GM15510 (cell line): ENCODE data around the gene PCED1B.

ENCODE experiments used
- POLR2A ChIP-seq: IDR thresholded peaks from 3 replicates; pipeline ENCODE4 v1.6.1; 2011; ENCODE audit warnings: borderline replicate concordance; ENCODE audit not compliant: insufficient read length; ENCODE audit errors: extremely low read depth

PCED1B gene

GRCh38 chr12:47164724-47165439 is 85.5 kb downstream of the PCED1B start:
- TF ChIP-seq POLR2A = no peak

DNA sequence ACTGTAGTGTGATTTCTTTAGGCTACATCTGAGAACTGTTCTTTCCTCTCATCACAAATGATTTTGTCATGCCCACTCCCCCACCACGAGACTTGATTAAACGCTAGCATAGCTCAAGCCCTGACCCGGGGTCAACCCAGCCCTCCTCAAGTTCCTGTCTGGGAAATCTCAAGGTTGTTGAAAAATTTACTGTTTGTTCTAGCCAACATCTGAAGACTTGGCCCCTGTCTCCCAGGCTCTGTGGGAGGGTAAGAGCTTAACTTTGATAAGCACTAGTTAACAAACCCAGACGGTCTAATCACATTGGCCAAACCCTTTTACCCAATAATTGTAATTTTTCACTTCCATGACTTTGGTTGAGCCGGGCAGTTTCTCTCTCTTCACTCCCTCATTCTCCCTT is 86.5 kb downstream of the PCED1B start:
- TF ChIP-seq POLR2A = no peak

GRCh38 chr12:47166365-47166764 is 86.9 kb downstream of the PCED1B start:
- TF ChIP-seq POLR2A = no peak

DNA sequence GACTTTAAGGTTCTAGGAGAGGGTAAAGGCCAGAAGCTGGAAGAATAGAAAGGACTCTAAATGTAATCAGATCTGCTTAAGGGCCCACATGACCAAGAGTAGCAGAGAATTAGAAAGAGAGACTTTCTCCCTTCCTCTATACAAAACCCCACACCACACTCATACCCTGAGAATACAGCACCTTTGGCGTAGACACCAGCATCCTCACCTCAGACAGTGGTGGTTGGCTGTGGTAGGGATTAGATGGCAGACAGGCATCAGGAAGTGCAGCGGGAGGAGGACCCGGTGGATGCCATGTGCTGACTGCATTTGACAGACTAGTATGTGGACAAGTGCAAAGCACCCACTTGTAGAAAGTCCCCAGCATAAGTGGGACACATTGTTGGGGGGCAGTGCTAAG is 98.6 kb downstream of the PCED1B start:
- no peak for TF ChIP-seq POLR2A

GRCh38 chr12:47184229-47184628 is 104.8 kb downstream of the PCED1B start:
- TF ChIP-seq POLR2A = no peak

DNA sequence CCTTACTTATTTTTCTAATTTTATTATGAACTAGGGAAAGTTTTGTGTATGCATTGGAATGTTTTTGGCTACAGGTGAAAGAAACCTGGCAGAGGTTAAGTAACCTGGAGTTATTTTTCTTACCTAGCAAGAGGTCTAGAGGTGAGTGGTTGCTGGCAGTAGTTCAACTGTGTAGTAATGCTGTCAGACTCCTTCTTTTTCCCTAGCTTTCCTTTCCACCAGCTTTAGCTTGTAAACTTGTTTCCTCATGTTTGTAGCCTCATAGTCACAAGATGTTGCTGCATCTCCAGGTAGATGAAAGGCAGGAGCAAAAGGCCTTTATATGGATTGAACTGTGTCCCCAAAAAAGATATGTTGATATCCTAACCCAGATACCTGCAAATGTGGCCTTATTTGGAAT is 105.4 kb downstream of the PCED1B start:
- no peak for TF ChIP-seq POLR2A

DNA sequence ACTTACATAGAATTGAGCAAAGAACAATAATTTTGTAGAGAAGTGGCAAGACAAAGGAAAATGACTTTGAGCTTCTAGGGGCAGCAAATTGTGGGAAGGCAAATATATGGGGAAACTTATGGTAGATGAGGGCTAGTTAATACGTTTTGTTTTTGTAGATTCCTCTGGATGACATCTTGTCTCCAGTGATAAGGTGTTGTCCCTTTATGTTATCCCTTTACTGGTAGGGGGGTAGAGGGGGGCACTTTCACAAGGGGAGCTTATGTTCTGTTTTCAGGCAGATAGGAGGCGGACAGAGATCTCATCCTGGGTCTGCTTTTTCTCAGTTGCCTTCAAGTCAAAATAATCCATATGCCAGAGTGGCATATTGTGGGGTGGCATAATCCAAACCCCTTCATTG is 106.8 kb downstream of the PCED1B start:
- no peak for TF ChIP-seq POLR2A

GRCh38 chr12:47188576-47189441 is 109.4 kb downstream of the PCED1B start:
- no peak for TF ChIP-seq POLR2A

- TF ChIP-seq POLR2A = no peak
These were observed 110.3 kb downstream of the PCED1B start for GRCh38 chr12:47189728-47190127.

DNA sequence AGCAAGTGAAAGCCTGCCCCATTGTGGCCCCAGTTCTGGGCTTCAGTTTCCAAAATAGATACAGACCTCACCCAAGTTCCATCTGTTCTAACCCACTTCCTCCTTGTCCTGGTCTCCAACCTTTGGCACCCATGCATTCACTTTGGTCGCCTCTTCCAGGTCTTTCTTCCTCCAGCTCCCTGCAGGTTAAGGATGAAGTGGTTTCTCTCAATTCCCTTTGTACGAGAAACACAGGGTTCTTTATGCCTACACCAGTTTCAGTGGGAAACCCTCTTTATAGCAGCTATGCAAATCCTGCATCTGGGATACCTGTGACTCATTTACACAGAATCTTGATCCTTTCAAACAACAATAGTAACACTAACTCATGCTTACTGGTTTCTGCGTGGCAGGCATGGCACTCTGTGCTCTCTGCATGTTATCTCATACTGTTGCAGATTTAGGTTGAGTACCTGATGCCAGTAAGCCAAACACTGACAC is 110.9 kb downstream of the PCED1B start:
- TF ChIP-seq POLR2A = no peak

DNA sequence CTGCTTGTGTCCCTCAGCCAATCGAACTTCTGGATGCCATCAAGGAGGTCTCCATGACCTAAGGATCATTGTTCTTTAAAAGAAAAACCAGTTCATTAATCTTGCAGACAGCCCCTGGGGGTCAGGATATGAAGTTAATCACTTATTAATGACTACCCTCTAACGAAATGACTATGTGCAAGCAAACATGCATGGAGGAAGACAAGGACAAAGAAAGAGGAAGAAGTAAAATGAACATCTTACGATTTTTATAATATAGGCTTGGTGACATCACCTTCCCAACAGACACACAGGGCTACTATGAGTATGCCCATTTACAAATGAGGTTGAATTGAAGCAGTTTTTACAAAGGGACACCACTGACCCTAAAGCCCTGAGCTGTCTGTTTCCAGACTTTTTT is 111.5 kb downstream of the PCED1B start:
- TF ChIP-seq POLR2A = no peak

DNA sequence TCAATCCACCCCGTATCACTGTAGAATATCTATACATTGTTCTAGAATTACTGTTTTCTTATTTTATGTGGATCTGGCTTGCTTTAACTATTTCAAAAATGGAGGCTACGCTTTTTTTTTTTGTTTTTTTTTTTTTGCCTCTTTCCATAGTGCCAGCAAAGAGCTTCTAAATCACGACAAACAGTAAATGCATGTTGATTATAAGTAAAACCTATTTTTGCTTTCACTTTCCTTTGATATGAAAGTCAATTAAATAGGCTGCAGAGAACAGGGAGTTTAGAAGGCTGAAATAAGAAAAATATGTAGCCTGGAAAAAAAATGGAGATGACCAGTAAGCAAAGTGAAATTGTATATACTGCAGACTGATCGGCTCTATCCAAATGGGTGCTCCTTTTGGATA is 112.6 kb downstream of the PCED1B start:
- no peak for TF ChIP-seq POLR2A

DNA sequence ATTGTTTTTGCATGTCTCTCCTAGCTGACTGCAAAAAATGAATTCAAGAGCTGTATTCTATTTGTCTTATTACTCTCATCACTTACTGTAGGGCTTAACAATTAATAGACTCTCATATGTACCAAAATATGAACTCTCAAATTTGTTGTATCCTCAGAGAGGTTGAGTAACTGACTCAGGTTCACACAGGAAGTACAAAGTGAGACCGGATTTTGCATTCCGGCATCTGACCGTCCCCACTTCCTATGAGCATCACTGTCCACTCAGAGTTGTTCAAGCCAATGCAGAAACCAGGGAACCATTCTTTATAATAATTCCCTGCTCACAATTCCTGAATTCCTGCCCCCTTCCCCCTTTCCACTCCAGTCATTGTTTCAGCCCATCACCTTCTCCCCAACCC is 113.6 kb downstream of the PCED1B start:
- TF ChIP-seq POLR2A = no peak

- TF ChIP-seq POLR2A = no peak
These were observed 115.1 kb downstream of the PCED1B start for GRCh38 chr12:47194501-47194900.

DNA sequence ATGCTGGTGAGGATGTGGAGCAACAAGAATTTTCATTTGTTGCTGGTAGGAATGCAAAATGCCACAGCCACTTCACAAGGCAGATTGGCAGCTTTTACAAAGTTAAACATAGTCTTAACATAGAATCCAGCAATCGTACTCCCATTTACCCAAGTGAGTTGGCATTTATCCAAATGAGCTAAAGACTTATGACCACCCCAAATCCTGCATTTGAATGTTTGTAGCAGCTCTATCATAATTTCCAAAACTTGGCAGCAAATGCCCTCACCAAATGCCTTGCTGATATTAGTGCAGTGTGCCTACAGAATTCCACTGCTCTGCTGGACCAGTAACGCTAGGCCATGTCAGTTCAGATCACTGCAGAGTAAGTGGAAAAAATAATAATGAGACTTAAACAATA is 121.0 kb downstream of the PCED1B start:
- TF ChIP-seq POLR2A = no peak

GRCh38 chr12:47202176-47202575 is 122.8 kb downstream of the PCED1B start:
- no peak for TF ChIP-seq POLR2A

DNA sequence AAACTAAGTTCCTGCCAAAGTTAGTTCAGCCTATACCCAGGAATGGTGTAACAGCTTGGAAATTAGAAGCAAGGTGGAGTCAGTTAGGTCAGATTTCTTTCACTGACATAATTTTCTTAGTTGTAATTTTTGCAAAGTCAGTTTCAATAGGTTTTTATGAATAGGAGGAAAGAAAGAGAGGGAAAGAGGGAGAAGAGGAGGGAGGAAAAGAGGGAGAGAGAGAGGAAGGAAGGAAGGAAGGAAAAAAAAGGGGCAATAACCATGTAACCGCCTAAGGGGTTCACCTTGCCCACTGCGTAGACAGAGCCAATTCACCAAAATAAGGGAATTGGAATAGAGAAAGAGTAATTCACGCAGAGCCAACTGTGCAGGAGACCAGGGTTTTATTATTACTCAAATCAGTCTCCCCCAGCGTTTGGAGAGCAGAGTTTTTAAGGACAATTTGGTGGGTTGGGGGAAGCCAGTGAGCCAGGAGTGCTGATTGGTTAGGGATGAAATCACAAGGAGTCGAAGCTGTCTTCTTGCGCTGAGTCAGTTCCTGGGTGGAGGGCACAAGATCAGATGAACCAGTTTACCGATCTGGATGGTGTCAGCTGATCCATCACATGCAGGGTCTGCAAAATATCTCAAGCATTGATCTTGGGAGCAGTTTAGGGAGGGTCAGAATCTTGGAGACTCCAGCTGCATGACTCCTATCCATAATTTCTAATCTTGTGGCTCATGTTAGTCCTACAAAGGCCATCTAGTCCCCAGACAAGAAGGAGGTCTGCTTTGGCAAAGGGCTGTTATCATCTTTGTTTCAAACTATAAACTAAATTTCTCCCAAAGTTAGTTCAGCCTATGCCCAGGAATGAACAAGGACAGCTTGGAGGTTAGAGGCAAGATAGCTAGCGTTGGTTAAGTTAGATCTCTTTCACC is 126.4 kb downstream of the PCED1B start:
- TF ChIP-seq POLR2A = no peak
